Ishikawa (cell line): Measurements from ENCODE around the gene BIK.

ENCODE experiments used
- CEBPB ChIP-seq: IDR thresholded peaks from 2 replicates; pipeline ENCODE4 v1.6.1; 2012
- CREB1 ChIP-seq: IDR thresholded peaks from 2 replicates; pipeline ENCODE4 v1.6.1; 2012; ENCODE audit warnings: low read depth
- EGR1 ChIP-seq: IDR thresholded peaks from 2 replicates; pipeline ENCODE4 v1.6.1; 2012
- EP300 ChIP-seq: IDR thresholded peaks from 2 replicates; pipeline ENCODE4 v1.6.1; 2012; ENCODE audit warnings: borderline replicate concordance
- FOXM1 ChIP-seq: IDR thresholded peaks from 2 replicates; pipeline ENCODE4 v1.6.1; 2012; ENCODE audit warnings: low read depth, borderline replicate concordance
- MAX ChIP-seq: IDR thresholded peaks from 2 replicates; pipeline ENCODE4 v1.6.1; 2012
- NFIC ChIP-seq: IDR thresholded peaks from 2 replicates; pipeline ENCODE4 v1.6.1; 2012
- RAD21 ChIP-seq: IDR thresholded peaks from 2 replicates; pipeline ENCODE4 v1.6.1; 2012; ENCODE audit warnings: low read depth
- TAF1 ChIP-seq: IDR thresholded peaks from 2 replicates; pipeline ENCODE4 v1.6.1; 2012; ENCODE audit warnings: low read depth, mild to moderate bottlenecking
- TCF12 ChIP-seq: IDR thresholded peaks from 2 replicates; pipeline ENCODE4 v1.6.1; 2012; ENCODE audit warnings: low read depth
- TEAD4 ChIP-seq: IDR thresholded peaks from 2 replicates; pipeline ENCODE4 v1.6.1; 2012
- YY1 ChIP-seq: IDR thresholded peaks from 2 replicates; pipeline ENCODE4 v1.6.1; 2012; ENCODE audit warnings: low read depth
- ZBTB7A ChIP-seq: IDR thresholded peaks from 2 replicates; pipeline ENCODE4 v1.6.1; 2012; ENCODE audit warnings: low read depth
- TF ChIP-seq, protein P1 (sequence below): IDR thresholded peaks from 2 replicates; pipeline ENCODE4 v1.6.1; 2012
- TF ChIP-seq, protein P2 (sequence below): IDR thresholded peaks from 2 replicates; pipeline ENCODE4 v1.6.1; 2012; ENCODE audit warnings: low read depth, mild to moderate bottlenecking

Gene BIK

GRCh38 chr22:43098356-43098755 is 12.2 kb upstream of the BIK start:
- TF ChIP-seq MAX (no peak), CREB1 (no peak), EGR1 (no peak), TEAD4 (no peak), TAF1 (no peak), RAD21 (no peak)

DNA sequence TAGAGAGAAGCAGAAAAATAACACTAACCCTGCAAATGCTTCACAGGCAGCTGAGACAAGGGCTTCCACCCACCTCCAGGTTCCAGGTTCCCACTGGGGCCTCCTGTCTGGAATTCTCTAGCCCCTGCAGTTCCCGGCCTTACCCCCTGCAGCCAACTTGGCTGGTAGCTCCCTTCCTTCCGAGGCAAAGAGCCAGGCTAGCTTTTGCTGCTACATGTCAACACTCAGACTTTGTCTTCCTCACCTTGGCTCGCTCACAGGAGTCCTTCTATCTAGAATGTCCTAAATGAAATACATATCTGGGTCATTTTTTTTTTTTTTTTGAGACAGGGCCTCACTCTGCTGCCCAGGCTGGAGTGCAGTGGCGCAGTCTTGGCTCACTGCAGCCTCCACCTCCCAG is 11.5 kb upstream of the BIK start:
- TF ChIP-seq TAF1, result no peak
- TF ChIP-seq, protein P1, sequence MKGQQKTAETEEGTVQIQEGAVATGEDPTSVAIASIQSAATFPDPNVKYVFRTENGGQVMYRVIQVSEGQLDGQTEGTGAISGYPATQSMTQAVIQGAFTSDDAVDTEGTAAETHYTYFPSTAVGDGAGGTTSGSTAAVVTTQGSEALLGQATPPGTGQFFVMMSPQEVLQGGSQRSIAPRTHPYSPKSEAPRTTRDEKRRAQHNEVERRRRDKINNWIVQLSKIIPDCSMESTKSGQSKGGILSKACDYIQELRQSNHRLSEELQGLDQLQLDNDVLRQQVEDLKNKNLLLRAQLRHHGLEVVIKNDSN, result no peak
- no peak for TF ChIP-seq CEBPB
- no peak for TF ChIP-seq CREB1
- TF ChIP-seq FOXM1, result no peak
- TF ChIP-seq, protein P2, sequence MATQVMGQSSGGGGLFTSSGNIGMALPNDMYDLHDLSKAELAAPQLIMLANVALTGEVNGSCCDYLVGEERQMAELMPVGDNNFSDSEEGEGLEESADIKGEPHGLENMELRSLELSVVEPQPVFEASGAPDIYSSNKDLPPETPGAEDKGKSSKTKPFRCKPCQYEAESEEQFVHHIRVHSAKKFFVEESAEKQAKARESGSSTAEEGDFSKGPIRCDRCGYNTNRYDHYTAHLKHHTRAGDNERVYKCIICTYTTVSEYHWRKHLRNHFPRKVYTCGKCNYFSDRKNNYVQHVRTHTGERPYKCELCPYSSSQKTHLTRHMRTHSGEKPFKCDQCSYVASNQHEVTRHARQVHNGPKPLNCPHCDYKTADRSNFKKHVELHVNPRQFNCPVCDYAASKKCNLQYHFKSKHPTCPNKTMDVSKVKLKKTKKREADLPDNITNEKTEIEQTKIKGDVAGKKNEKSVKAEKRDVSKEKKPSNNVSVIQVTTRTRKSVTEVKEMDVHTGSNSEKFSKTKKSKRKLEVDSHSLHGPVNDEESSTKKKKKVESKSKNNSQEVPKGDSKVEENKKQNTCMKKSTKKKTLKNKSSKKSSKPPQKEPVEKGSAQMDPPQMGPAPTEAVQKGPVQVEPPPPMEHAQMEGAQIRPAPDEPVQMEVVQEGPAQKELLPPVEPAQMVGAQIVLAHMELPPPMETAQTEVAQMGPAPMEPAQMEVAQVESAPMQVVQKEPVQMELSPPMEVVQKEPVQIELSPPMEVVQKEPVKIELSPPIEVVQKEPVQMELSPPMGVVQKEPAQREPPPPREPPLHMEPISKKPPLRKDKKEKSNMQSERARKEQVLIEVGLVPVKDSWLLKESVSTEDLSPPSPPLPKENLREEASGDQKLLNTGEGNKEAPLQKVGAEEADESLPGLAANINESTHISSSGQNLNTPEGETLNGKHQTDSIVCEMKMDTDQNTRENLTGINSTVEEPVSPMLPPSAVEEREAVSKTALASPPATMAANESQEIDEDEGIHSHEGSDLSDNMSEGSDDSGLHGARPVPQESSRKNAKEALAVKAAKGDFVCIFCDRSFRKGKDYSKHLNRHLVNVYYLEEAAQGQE, result no peak
- no peak for TF ChIP-seq TEAD4
- TF ChIP-seq EP300, result no peak

GRCh38 chr22:43100225-43100624 is 10.3 kb upstream of the BIK start:
- TF ChIP-seq ZBTB7A (no peak), CEBPB (no peak), EP300 (no peak), CREB1 (no peak), MAX (no peak), TCF12 (no peak), NFIC (no peak), TAF1 (no peak), YY1 (no peak), FOXM1 (no peak), TEAD4 (no peak), EGR1 (no peak), RAD21 (no peak)
- TF ChIP-seq, protein P1, result no peak
- TF ChIP-seq, protein P2, result no peak

DNA sequence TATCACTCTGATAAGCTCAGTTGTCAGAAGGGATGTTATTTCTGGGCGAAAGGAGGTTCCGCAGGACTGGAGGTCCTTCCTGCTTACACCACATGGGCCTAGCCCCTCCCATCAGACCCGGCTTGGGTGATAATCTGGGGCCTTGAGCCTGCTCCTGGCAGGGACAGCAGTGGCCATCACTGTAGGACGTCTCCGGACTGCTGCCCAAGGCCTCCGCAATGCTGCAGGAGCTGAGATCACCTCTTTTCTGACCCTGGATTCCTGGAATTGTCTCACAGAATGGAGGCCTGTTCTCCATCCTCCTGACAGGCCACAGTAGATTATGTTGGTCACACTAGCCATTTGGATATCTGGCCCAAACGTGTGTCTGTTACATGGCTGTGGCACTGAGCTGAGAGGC is 9.2 kb upstream of the BIK start:
- TF ChIP-seq ZBTB7A (no peak), TCF12 (no peak), TEAD4 (no peak), RAD21 (no peak), MAX (no peak)
- TF ChIP-seq, protein P2, result no peak
- TF ChIP-seq, protein P1, result no peak

DNA sequence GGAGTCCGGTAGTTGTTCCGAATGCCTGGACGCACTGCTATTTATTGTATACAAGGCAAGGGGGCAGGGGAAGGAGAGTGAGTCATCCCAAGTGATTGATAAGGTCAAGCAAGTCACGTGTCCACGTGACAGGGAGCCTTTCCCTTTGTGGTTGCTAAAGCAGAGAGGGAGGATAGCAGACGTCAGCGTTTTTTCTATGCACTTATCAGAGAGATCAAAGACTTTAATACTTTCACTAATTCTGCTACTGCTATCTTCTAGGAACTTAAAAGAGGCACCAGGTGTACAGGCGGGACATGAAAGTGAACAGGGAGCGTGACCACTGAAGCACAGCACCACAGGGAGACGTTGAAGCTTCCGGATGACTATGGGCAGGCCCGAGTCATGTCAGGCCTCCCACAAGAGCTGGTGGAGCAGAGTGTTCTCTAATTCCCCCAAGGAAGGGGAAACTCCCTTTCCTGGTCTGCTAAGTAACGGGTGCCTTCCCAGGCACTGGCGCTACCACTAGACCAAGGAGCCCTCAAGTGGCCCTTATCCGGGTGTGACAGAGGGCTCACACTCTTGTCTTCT is 6.4 kb upstream of the BIK start:
- TF ChIP-seq, protein P1, result peak; percentile 79
